GM12878 (cell line): ENCODE data around the gene TCEA2. TPM values are rescaled to one million over a fixed set of nuclear protein-coding genes. Genes with fewer than 3 reads are reported as not detected.

Experiments used
- BHLHE40 ChIP-seq, 2 experiments: fragments of 450-650 bp in 1 of 2; IDR thresholded peaks; 2 replicates each; pipeline ENCODE4 v1.6.1; 2011 to 2017; ENCODE audit warnings: low read depth in 2 of 2, borderline replicate concordance in 1 of 2, improper control_type of control experiment in 1 of 2, low read length in 1 of 2, mild to moderate bottlenecking in 1 of 2
- PAX8 ChIP-seq: fragments of 450-650 bp; IDR thresholded peaks from 2 replicates; pipeline ENCODE4 v1.6.1; 2017; ENCODE audit warnings: mild to moderate bottlenecking, moderate library complexity
- SREBF2 ChIP-seq: IDR thresholded peaks from 2 replicates; pipeline ENCODE4 v1.6.1; 2012; ENCODE audit warnings: mild to moderate bottlenecking, low read length
- polyA plus RNA-seq, 11 experiments: library from polyadenylated mRNA; depleted of rRNA in 4 of 11; unstranded in 6 of 11; stranded (reverse) in 5 of 11; fragments of >200 nt; fragmentation: Nextera tagmentation in 4 of 11; fragmentation: Illumina TruSeq in 1 of 11; extraction: Ambion mirVana in 4 of 11; extraction: Trizol in 1 of 11; gene quantifications; 1 replicate in 1 of 11; 2 replicates in 10 of 11; pipeline versions ENCODE4 v1.2.1 to v1.2.3, GENCODE V29; 2011 to 2016; ENCODE audit warnings: inconsistent platforms in 2 of 11, missing spikeins in 2 of 11, low read depth in 1 of 11
- total RNA-seq, 4 experiments: library from RNA; depleted of rRNA in 3 of 4; stranded (reverse); fragments of >200 nt in 3 of 4; fragmentation: Illumina TruSeq in 1 of 4; extraction: Trizol in 1 of 4; gene quantifications; 2 replicates each; pipeline versions ENCODE4 v1.2.1 to v1.2.3, GENCODE V29; 2013 to 2021
- TF ChIP-seq, protein P1 (sequence below): IDR thresholded peaks from 2 replicates; pipeline ENCODE4 v1.6.1; 2012; ENCODE audit warnings: mild to moderate bottlenecking, low read depth, low read length
- TF ChIP-seq, protein P2 (sequence below): fragments of 450-650 bp; IDR thresholded peaks from 2 replicates; pipeline ENCODE4 v1.6.1; 2017; ENCODE audit warnings: low read depth, mild to moderate bottlenecking, moderate library complexity

TCEA2 gene
- total and polyA plus RNA-seq, 10 of the 15 experiments (the other 5 are each of a cell fraction or from before 2014, with no cell fraction given) = 3.4 to 42.5 (median 13.3) TPM

DNA sequence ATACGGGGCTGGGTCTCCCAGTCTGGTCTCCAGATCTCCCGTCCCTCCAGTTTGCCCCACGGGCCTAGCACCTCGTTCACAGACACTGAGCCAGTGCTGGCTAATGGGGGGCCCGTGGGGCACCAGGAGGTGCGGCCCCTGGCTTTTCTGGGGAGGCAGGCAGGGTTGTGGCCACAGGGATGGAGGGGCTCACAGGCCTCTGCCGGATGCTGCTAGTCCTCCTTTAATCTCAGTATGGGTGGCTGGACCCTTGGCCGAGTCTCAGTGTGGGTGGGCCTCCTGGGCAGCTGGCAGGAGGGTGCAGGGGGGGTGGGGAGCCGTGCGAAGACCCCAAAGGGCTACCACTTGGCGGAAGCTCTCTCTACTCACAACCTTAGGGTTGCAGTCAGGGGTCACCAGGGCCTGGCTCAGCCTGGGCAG lies 12.0 kb upstream of the TCEA2 start (continued):
- TF ChIP-seq BHLHE40 (IDR thresholded peaks at IDR 0.05; ENCODE audit: borderline replicate concordance in 1 of 2, low read depth in 2 of 2, low read length in 1 of 2) = no peak
- no peak for TF ChIP-seq SREBF2
- TF ChIP-seq PAX8 = no peak
- TF ChIP-seq, protein P1, sequence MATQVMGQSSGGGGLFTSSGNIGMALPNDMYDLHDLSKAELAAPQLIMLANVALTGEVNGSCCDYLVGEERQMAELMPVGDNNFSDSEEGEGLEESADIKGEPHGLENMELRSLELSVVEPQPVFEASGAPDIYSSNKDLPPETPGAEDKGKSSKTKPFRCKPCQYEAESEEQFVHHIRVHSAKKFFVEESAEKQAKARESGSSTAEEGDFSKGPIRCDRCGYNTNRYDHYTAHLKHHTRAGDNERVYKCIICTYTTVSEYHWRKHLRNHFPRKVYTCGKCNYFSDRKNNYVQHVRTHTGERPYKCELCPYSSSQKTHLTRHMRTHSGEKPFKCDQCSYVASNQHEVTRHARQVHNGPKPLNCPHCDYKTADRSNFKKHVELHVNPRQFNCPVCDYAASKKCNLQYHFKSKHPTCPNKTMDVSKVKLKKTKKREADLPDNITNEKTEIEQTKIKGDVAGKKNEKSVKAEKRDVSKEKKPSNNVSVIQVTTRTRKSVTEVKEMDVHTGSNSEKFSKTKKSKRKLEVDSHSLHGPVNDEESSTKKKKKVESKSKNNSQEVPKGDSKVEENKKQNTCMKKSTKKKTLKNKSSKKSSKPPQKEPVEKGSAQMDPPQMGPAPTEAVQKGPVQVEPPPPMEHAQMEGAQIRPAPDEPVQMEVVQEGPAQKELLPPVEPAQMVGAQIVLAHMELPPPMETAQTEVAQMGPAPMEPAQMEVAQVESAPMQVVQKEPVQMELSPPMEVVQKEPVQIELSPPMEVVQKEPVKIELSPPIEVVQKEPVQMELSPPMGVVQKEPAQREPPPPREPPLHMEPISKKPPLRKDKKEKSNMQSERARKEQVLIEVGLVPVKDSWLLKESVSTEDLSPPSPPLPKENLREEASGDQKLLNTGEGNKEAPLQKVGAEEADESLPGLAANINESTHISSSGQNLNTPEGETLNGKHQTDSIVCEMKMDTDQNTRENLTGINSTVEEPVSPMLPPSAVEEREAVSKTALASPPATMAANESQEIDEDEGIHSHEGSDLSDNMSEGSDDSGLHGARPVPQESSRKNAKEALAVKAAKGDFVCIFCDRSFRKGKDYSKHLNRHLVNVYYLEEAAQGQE = no peak
- TF ChIP-seq, protein P2, sequence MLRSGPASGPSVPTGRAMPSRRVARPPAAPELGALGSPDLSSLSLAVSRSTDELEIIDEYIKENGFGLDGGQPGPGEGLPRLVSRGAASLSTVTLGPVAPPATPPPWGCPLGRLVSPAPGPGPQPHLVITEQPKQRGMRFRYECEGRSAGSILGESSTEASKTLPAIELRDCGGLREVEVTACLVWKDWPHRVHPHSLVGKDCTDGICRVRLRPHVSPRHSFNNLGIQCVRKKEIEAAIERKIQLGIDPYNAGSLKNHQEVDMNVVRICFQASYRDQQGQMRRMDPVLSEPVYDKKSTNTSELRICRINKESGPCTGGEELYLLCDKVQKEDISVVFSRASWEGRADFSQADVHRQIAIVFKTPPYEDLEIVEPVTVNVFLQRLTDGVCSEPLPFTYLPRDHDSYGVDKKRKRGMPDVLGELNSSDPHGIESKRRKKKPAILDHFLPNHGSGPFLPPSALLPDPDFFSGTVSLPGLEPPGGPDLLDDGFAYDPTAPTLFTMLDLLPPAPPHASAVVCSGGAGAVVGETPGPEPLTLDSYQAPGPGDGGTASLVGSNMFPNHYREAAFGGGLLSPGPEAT = no peak
- TF ChIP-seq, all 136 proteins: peak for 0
